ENCODE measurements around the gene FASLG.

Gene FASLG

GRCh38 chr1:172654535-172654934, 4.4 kb upstream of the FASLG start:
- ATAC-seq (ENCODE audit: insufficient read depth, low read depth) (no peak), DNase-seq (no peak)
- Histone ChIP-seq H3K27ac (ENCODE audit: low read length) (no peak overlapping the region), H4K20me1 (ENCODE audit: insufficient read depth, low read length) (no peaks in the 10 kb centered on the region), H3K9me3 (ENCODE audit: insufficient read depth, low read length, severe bottlenecking) (no peaks in the 10 kb centered on the region), H3K4me1 (ENCODE audit: insufficient read depth, low read length) (peaks cover 24% of the 10 kb centered on the region), H3K4me3 (ENCODE audit: low read depth in 1 of 2, low read length in 2 of 2) (no peak overlapping the region), H3K36me3 (ENCODE audit: insufficient read depth, low read length) (no peaks in the 10 kb centered on the region), H3K27me3 (ENCODE audit: insufficient read depth, low read length, poor library complexity) (no peaks in the 10 kb centered on the region), H3K79me2 (ENCODE audit: insufficient read depth, low read length) (no peaks in the 10 kb centered on the region), H2AFZ (ENCODE audit: low read depth, low read length) (no peak overlapping the region), H3K9ac (ENCODE audit: low read depth, low read length) (no peak overlapping the region), H3K4me2 (ENCODE audit: insufficient read depth, low read length) (no peak overlapping the region)
- TF ChIP-seq CTCF (IDR thresholded peaks at IDR 0.05; ENCODE audit: borderline replicate concordance, extremely low read depth, low read length, poor library complexity, severe bottlenecking) (no peak), EZH2 (IDR thresholded peaks at IDR 0.05; ENCODE audit: borderline replicate concordance, low read depth, low read length, severe bottlenecking) (no peak)

GRCh38 chr1:172656576-172656975, 2.3 kb upstream of the FASLG start:
- peaks cover 32% of the 10 kb centered on the region for H3K4me1 ChIP-seq (ENCODE audit: insufficient read depth, low read length)
- H3K27ac ChIP-seq (ENCODE audit: low read length) = no peak overlapping the region
- H3K27me3 ChIP-seq (ENCODE audit: insufficient read depth, low read length, poor library complexity) = no peaks in the 10 kb centered on the region
- H3K79me2 ChIP-seq (ENCODE audit: insufficient read depth, low read length) = no peaks in the 10 kb centered on the region
- no peak for TF ChIP-seq CTCF (IDR thresholded peaks at IDR 0.05; ENCODE audit: borderline replicate concordance, extremely low read depth, low read length, poor library complexity, severe bottlenecking)
- no peak for TF ChIP-seq EZH2 (IDR thresholded peaks at IDR 0.05; ENCODE audit: borderline replicate concordance, low read depth, low read length, severe bottlenecking)
- no peak overlapping the region for H3K9ac ChIP-seq (ENCODE audit: low read depth, low read length)
- H2AFZ ChIP-seq (ENCODE audit: low read depth, low read length) = no peak overlapping the region
- H3K4me2 ChIP-seq (ENCODE audit: insufficient read depth, low read length) = no peak overlapping the region
- no peaks in the 10 kb centered on the region for H3K9me3 ChIP-seq (ENCODE audit: insufficient read depth, low read length, severe bottlenecking)
- H3K36me3 ChIP-seq (ENCODE audit: insufficient read depth, low read length) = no peaks in the 10 kb centered on the region
- ATAC-seq (ENCODE audit: insufficient read depth, low read depth) (no peak), DNase-seq (no peak)
- no peaks in the 10 kb centered on the region for H4K20me1 ChIP-seq (ENCODE audit: insufficient read depth, low read length)
- no peak overlapping the region for H3K4me3 ChIP-seq (ENCODE audit: low read depth in 1 of 2, low read length in 2 of 2)

GRCh38 chr1:172657586-172657985, 1.3 kb upstream of the FASLG start:
- no peak for ATAC-seq (ENCODE audit: insufficient read depth, low read depth)
- no peak for DNase-seq
- no peak overlapping the region for H3K9ac ChIP-seq (ENCODE audit: low read depth, low read length)
- no peak overlapping the region for H3K27ac ChIP-seq (ENCODE audit: low read length)
- TF ChIP-seq EZH2 (IDR thresholded peaks at IDR 0.05; ENCODE audit: borderline replicate concordance, low read depth, low read length, severe bottlenecking) = no peak
- no peak for TF ChIP-seq CTCF (IDR thresholded peaks at IDR 0.05; ENCODE audit: borderline replicate concordance, extremely low read depth, low read length, poor library complexity, severe bottlenecking)
- no peaks in the 10 kb centered on the region for H4K20me1 ChIP-seq (ENCODE audit: insufficient read depth, low read length)
- no peaks in the 10 kb centered on the region for H3K27me3 ChIP-seq (ENCODE audit: insufficient read depth, low read length, poor library complexity)
- H3K79me2 ChIP-seq (ENCODE audit: insufficient read depth, low read length) = no peaks in the 10 kb centered on the region
- no peak overlapping the region for H2AFZ ChIP-seq (ENCODE audit: low read depth, low read length)
- H3K9me3 ChIP-seq (ENCODE audit: insufficient read depth, low read length, severe bottlenecking) = no peaks in the 10 kb centered on the region
- H3K36me3 ChIP-seq (ENCODE audit: insufficient read depth, low read length) = no peaks in the 10 kb centered on the region
- H3K4me2 ChIP-seq (ENCODE audit: insufficient read depth, low read length) = no peak overlapping the region
- peaks cover 36% of the 10 kb centered on the region for H3K4me1 ChIP-seq (ENCODE audit: insufficient read depth, low read length)
- H3K4me3 ChIP-seq (ENCODE audit: low read depth in 1 of 2, low read length in 2 of 2) = no peak overlapping the region

- Histone ChIP-seq H3K4me1 (ENCODE audit: insufficient read depth, low read length) (peaks cover 28% of the 10 kb centered on the region), H3K79me2 (ENCODE audit: insufficient read depth, low read length) (no peaks in the 10 kb centered on the region), H3K4me2 (ENCODE audit: insufficient read depth, low read length) (no peak overlapping the region), H3K27me3 (ENCODE audit: insufficient read depth, low read length, poor library complexity) (no peaks in the 10 kb centered on the region), H3K9ac (ENCODE audit: low read depth, low read length) (no peak overlapping the region), H3K9me3 (ENCODE audit: insufficient read depth, low read length, severe bottlenecking) (no peaks in the 10 kb centered on the region), H3K36me3 (ENCODE audit: insufficient read depth, low read length) (no peaks in the 10 kb centered on the region), H4K20me1 (ENCODE audit: insufficient read depth, low read length) (no peaks in the 10 kb centered on the region), H3K27ac (ENCODE audit: low read length) (no peak overlapping the region), H2AFZ (ENCODE audit: low read depth, low read length) (no peak overlapping the region), H3K4me3 (ENCODE audit: low read depth in 1 of 2, low read length in 2 of 2) (no peak overlapping the region)
- ATAC-seq (ENCODE audit: insufficient read depth, low read depth) (no peak), DNase-seq (no peak)
- TF ChIP-seq EZH2 (IDR thresholded peaks at IDR 0.05; ENCODE audit: borderline replicate concordance, low read depth, low read length, severe bottlenecking) (no peak), CTCF (IDR thresholded peaks at IDR 0.05; ENCODE audit: borderline replicate concordance, extremely low read depth, low read length, poor library complexity, severe bottlenecking) (no peak)
Measured at GRCh38 chr1:172661107-172661506, 2.2 kb downstream of the FASLG start.
